NCI-H1694 treated with DMSO at 0.1 percent for 48 hours (cell line): ENCODE results near the gene PRR33.

Experiments
- DNase-seq: peaks from one replicate; lab custom pipeline; 2025; lab: John Stamatoyannopoulos, UW

The PRR33 gene

DNA sequence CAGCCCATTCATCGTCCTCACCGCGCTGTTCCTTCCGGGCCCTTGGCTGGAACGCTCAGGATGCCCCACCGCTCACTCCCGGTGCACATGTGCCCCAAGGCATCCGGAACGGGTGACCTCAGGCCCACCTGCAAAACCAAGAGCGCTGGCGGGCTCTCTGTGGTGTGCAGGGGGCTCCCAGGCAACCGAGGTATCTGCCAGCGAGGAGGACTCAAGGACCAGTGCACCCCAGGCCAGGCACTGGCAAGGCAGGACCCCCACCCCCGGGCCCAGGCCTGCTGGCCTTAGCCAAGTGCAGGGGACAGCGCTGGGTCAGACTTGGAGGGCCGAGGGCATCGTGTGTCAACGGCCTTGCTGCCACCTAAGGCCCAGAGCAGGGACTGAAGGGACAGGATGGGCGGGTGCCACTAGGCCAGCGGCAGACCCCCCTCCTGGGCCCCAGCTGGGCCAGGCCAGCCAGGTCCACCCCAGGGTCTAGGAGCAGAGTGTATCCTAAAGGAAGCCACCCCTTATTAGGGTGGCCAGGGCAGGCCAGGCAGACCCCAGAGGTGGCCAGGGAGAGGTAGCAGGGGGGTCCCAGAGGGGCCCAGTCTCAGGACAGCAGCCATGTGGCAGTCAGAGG is 36.3 kb upstream of the PRR33 start:
- no peak for DNase-seq

DNA sequence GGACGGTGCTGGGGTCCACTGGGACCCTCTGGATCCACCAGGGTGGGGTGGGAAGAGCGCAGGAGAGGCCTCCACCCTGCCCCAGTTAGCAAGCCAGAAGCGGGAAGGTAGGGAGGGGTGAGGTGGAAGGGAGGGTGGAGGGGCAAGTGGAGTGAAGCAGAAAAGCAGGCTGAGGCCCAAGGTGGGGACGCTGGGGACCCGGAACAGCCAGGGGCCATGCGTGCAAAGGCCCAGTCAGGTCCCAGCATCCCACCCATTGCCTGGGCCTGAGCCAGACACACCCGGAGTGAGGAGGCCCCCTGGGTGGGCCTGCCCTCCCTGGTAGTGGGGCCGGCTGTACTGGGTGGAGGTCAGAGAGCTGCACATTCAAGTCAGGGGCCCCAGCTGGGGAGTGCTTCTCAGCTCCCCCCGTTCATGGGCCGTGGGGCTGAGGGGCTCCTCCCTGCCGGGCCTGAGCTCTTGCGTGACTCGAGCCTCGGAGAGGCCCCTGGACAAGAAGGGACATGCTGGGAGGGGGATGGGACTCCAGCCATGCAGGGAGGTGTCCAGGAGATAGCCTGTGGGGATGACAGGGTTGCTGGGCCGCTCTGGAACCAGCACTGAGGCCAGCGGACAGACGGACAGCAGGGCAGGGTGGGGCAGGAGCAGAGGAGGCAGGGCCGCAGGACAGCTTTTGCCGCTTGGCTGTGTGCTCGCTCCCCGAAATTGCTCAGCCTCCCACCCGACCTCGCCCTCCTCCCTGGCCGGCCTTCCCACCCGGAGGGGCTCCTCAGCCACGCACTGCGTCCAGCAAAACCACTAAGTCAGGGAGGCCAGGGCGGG is 35.5 kb upstream of the PRR33 start:
- DNase-seq: no peak

DNA sequence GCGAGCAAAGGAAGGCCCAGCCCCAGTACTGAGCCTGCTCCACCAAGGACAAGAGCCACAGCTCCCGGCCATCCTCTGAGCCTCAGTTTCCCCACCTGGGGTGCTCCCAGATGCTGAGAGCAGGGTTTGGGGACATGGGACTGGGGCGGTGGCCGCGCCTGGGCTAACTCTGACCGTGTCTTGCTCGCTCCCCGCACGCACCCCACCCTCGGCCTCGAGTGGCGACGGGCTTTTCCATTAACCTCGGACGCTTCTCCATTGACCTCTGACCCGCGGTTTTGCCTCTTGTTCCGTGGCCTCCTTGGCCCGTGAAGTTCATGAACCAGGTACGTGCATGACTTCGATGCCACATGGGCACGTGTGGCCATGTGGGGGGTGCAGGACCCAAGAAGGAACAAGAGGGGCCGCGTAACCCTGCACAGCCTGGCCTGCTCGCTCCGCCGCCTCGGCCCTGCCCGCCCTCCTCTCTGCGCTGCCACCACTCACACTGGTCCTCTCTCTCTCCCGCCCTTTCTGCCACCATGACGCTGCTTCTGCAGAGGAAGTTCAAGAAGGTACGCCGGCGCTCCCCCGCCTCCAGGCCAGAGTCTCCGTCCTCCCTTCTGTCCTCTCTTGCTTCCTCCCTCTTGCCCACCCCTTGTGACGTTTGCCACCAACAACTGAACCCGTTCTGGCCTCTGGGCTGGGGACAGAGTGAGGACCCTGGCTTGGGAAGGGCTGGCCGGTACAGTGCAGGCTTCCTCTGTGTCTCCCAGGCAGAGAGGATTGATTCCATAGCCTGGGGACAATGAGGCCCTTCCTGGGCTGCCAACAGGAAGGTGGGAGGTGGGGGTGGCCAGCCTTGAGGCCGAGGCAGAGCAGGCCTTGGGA is 34.7 kb upstream of the PRR33 start:
- DNase-seq: no peak

DNA sequence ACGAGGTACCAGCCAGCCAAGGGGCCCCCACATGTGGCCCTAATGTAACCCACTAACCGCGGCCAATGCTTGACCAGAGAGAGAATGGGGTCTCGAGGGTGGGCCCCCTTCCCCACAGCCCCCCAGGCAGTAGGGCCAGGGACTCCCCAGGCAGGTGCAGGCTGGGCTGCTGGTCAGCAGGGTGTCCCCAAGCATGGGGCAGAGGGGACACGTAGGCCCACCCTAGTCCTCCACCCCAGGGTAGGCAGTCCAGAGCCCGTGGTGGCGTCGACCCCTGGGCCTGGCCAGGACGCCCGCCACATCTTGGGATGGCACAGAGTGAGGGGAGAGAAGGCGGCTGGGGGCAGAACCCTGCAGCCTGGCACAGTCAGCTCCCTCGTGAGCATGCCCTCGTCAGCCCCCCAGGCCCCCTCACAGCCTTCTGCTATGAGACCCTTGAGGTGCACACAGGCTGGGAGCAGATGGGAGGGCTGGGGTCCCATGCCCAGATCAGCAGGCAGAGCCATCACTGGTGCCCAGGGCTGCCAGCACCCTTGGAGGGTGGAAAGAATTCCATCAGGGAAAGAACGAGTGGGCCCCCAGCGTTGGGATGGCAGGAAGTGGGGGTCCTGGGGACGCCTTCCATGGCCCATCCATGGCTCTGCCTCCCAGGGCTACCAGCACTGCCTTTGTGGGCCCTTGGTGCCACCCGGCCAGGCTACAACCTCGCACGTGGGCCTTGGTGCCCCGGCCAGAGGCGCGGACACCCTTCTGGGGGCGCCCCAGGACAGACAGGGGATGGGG is 33.9 kb upstream of the PRR33 start:
- DNase-seq: no peak

- DNase-seq: no peak
Observed at GRCh38 chr11:1924646-1925372, 33.1 kb upstream of the PRR33 start.

DNA sequence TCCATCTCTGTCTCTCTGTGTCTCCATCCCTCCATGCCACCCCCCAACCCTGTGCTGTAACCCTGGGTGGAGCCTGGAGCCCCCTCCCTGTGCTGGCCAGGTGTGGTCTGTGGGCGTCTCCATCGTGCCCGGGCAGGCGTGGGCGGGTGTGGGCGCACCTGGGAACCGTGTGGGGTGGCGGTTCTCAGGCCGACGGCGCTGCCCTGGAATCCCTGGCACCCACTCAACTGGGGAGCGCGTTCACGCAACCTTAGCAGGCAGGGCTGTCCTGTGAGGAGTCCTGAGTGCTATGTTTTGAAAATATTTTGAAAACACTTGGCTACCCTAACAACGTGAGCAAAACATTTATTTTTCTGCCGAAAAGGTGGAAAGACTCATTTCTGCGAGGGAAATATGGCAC is 32.5 kb upstream of the PRR33 start:
- DNase-seq: no peak

DNA sequence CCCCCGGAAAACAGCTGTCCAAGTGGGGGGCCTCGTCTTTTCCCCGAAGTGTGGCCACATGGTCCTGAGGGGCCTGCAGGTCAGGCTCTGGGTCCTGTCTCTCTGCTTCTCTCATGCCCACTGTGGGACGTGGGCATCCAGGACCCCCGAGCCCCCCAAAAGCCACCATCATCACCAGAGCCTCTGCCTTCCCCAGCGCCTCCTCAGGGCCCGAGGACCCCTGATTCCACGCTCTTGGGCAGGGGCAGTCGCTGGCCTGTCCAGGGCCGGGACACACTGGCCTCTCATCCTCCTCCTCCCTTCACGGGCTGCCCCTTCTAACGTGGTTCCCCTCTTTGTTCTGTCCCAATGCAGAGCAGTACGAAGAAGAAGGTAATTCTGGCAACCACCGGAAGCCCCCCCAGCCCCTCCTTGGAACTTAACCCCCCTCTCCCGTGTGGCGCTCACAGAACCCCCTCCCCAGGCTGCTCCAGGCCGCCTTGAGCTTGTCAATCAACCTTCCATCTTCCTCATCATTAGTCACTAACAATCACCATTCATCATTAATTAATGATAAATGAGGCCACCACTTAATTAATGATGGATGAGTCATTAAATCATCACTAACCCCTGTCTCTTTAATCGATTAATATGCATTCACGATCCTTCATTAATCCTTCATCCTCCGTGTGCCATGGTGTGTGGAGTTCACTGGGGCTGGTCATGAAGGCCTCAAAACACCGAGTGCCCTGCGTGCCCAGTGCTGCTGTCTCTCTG is 31.7 kb upstream of the PRR33 start:
- no peak for DNase-seq

DNA sequence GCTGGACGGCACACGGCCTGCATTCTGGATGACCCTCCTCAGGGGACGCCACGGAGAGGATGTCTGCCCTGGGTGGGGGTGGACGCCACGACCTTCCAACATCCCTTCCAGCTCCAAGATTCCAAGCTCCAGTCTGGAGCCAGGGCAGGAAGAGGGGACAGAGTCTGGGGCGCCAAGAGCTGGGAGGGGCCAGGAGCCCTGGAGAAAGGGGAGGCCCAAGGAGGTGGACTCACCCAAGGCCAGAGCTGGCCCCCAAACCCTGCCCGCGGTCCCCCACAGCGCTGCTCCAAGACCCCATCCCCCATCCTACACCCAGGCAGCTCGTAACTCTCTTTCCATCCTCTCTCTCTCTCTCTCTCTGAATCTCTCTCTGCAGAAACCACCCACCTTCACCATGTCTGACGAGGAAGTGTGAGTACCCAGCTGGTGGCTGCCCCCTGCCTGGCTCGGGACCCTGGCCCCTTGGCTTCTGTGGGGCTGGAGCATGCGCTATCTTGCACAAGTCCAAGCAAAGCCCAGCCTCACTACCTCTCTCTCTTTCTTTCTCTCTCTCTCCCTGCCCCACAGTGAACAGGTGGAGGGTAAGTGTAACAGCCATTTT is 30.9 kb upstream of the PRR33 start:
- no peak for DNase-seq

DNA sequence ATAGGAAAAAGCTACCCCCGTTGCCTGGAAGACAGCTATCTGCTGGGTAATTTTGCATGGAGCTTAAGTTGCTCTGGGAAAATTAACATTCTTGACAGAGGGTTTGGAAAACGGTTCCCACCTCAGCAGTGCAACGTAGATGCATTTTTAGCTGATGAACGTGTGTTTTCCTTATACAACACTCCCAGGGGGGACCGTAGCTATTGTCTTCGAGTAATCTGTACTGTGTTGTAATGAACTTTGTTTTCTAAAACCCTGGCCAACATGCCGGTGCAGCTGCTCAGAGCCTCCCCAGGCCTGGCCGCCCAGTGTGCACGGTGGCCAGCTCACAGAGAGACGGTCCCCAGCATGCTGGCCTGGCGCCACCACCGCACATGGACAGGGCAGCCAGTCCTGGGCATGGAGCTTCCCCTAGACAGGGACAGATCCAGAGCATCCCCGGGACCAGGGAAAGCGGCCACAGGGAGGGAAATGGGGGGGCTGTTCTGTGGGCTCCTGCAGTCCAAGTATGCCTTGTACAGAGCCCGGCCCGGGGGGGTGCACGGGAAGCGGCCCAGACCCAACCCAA is 30.0 kb upstream of the PRR33 start:
- DNase-seq: no peak

- no peak for DNase-seq
Observed at GRCh38 chr11:1920909-1921573, 29.3 kb upstream of the PRR33 start.

DNA sequence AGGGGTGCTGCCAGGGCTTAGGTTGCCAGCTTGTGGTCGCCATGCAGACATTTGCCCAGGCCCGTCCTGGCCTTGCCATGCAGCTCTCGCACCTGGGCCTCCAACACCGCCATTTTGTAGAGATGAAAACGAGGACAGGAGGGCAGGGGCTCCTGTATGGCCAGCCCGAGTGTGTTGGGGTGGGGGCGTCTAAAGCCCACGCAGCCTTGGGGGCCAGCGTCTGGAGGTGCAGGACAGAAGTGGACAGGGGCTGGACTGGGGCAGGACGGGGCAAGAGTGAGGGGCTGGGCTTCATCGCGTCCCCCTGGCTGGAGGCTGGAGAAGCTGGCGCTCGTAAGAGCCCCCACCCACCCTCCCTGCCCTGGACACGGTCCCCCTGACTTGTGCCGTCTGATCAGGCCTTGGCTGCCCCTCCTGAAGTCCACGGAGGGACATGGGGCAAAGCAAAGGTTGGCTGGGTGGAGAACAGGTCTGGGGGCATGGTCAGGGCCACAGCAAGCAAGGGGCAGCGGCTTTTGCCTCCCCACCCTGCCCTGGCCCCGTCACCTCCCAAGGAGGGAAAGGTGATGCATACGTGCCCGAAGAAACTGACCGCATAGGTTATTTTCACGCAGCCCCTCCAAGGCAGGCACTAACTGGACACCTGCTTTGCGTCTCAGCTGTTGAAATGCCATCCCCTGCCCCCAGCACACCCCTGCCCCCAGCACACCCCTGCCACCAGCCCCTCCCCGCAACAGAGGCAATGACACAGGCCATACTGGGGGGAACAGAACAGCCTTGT is 28.6 kb upstream of the PRR33 start:
- DNase-seq: no peak

GRCh38 chr11:1919391-1920127 is 27.9 kb upstream of the PRR33 start, which contains the start of gene TNNT3:
TSS of gene TNNT3 (plus strand) at chr11:1919703. CDS start at chr11:1922875, 3,172 bp downstream.
- DNase-seq: no peak

- no peak for DNase-seq
Observed at GRCh38 chr11:1918436-1919315, 27.0 kb upstream of the PRR33 start.

DNA sequence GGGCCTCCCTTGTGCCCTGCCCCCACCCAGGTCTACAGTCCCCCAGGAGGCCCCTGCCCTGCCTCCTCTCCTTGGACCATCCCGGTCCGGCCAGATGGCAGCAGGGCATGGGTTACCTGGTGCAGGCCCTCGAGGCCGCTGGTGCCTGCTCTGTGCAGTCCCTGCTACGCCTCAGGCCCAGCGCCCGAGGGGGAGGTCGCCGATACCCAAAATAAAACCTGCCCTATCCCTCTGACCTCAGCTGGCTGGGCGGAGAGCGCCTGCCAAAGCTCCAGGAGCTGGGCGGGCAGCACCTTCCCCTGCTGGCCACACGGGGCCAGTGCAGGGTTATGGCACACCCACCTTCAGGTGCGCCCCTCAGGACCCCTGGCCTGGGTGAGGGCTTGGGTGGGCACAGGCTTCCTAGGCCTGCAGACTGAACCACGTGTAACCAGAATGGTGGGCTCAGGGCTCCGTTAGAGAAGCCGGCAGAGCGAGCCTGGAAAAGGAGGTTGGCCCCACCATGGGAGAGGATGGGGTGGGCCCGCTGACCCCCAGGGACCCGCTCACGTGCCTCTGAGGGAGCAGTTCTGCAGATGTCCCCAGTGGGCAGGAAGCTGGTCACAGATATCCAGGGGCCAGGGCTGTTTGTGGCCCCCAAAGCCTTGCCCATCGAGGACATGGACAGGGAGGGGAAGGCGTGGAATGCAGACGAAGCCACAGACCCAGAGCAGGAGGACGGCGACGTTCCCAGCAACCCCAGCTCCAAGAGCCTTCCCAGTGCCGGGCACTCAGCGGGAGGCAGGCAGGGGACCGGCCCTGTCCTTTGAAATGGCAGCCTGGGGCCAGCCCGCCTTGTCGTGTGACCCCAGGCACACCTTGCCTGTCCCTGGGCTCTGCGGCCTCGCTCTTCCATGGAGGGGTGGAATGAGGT is 26.1 kb upstream of the PRR33 start:
- no peak for DNase-seq

GRCh38 chr11:1916986-1917522 is 25.4 kb upstream of the PRR33 start:
- DNase-seq: no peak
